Measurements from ENCODE around the gene MAN1A1.

Gene MAN1A1

DNA sequence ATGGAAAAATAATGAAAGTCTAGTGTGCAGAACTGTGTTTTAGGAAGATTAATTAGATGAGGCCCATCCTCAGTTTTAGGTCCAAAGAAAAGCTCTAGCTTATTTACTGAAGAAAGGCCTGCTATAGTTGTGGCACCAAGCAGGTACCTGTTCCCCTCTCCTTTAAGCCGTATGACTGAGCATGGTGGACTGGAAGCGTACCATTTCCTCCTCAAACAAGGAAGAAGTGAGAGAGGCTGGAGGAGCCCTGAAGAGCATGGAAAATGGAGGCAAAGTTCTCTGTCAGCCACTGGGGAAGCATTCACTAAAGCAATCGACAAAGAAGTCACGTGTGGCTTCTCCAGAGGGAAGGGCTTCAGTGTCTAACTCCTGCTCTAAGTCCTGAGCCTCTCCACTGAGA is 100.2 kb downstream of the MAN1A1 start:
- TF ChIP-seq, protein P1, sequence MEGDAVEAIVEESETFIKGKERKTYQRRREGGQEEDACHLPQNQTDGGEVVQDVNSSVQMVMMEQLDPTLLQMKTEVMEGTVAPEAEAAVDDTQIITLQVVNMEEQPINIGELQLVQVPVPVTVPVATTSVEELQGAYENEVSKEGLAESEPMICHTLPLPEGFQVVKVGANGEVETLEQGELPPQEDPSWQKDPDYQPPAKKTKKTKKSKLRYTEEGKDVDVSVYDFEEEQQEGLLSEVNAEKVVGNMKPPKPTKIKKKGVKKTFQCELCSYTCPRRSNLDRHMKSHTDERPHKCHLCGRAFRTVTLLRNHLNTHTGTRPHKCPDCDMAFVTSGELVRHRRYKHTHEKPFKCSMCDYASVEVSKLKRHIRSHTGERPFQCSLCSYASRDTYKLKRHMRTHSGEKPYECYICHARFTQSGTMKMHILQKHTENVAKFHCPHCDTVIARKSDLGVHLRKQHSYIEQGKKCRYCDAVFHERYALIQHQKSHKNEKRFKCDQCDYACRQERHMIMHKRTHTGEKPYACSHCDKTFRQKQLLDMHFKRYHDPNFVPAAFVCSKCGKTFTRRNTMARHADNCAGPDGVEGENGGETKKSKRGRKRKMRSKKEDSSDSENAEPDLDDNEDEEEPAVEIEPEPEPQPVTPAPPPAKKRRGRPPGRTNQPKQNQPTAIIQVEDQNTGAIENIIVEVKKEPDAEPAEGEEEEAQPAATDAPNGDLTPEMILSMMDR (IDR thresholded peaks at IDR 0.05; ENCODE audit: extremely low read depth, insufficient read depth, missing control alignments): no peak
- DNase-seq (ENCODE audit: low spot score): no peak
- in situ Hi-C loops (cut with MboI; ENCODE audit: low pct_unique_long_range_greater_than_20kb, low sequenced_read_pairs, unreplicated experiment): no loop called here

- no peak for DNase-seq (ENCODE audit: low spot score)
- TF ChIP-seq, protein P1 (IDR thresholded peaks at IDR 0.05; ENCODE audit: extremely low read depth, insufficient read depth, missing control alignments): no peak
- in situ Hi-C loops (cut with MboI; ENCODE audit: low pct_unique_long_range_greater_than_20kb, low sequenced_read_pairs, unreplicated experiment): no loop called here
Observed at GRCh38 chr6:119247504-119247903, 102.1 kb downstream of the MAN1A1 start.

DNA sequence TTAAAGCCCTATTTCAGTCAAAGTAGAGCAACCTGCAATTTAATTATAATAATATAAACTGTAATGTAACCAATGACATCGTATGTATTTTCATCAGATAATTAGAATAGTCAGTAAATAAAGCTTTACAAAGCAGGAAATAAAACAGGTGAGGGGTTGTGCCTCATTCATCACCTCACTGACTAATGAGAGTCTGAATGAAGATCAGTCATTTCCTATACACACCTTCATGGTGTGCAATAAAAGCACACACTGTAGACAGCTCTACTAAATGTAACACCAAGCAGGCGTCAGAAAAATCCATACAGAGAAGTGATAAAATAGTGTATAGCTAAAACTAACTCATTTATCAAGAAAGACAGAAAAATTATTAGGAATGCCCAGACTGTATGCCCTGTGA is 105.9 kb downstream of the MAN1A1 start:
- no peak for DNase-seq (ENCODE audit: low spot score)
- TF ChIP-seq, protein P1 (IDR thresholded peaks at IDR 0.05; ENCODE audit: extremely low read depth, insufficient read depth, missing control alignments): no peak
- in situ Hi-C loops (cut with MboI; ENCODE audit: low pct_unique_long_range_greater_than_20kb, low sequenced_read_pairs, unreplicated experiment): no loop called here

- in situ Hi-C loops (cut with MboI; ENCODE audit: low pct_unique_long_range_greater_than_20kb, low sequenced_read_pairs, unreplicated experiment): no loop called here
- DNase-seq (ENCODE audit: low spot score): no peak
- TF ChIP-seq, protein P1 (IDR thresholded peaks at IDR 0.05; ENCODE audit: extremely low read depth, insufficient read depth, missing control alignments): no peak
Observed at GRCh38 chr6:119243037-119243436, 106.5 kb downstream of the MAN1A1 start.

GRCh38 chr6:119241540-119242309 is 107.8 kb downstream of the MAN1A1 start:
- TF ChIP-seq, protein P1 (IDR thresholded peaks at IDR 0.05; ENCODE audit: extremely low read depth, insufficient read depth, missing control alignments): no peak
- in situ Hi-C loops (cut with MboI; ENCODE audit: low pct_unique_long_range_greater_than_20kb, low sequenced_read_pairs, unreplicated experiment): no loop called here
- DNase-seq (ENCODE audit: low spot score): no peak

DNA sequence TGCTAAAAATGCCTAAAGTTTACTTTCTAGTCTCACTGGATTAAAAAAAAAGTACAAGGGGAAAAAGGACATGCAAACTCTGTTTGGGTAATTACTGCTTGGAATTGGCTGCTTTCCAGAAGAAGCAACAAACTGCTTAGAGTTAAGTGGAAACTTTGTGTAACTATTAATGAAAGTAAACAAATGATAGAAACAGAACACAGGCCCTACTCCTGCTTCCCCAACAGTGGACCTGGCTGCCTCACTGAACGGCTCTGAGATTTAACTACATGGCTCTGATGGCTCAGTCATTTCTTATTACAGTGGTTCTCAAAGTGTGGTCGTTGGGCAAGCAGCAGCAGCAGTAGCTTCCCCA is 108.5 kb downstream of the MAN1A1 start:
- TF ChIP-seq, protein P1 (IDR thresholded peaks at IDR 0.05; ENCODE audit: extremely low read depth, insufficient read depth, missing control alignments): no peak
- no peak for DNase-seq (ENCODE audit: low spot score)
- in situ Hi-C loops (cut with MboI; ENCODE audit: low pct_unique_long_range_greater_than_20kb, low sequenced_read_pairs, unreplicated experiment): no loop called here
